HG02852 (cell line): ENCODE results near the gene RBM48.
"Not testable (repeated sequence)": the region's sequence is repeated elsewhere in the genome, so short reads cannot be mapped to it uniquely, and the experiment has no call there.

Experiments used
- ATAC-seq: cut with Tn5 transposase; IDR thresholded peaks from one replicate; pipeline ENCODE4 v1.9.1; 2021; ENCODE audit warnings: mild to moderate bottlenecking, moderate library complexity; ENCODE audit not compliant: unreplicated experiment

The RBM48 gene

GRCh38 chr7:92543542-92543941, 14.9 kb downstream of the RBM48 start:
- not testable (repeated sequence) for ATAC-seq

- not testable (repeated sequence) for ATAC-seq
These were observed 16.5 kb downstream of the RBM48 start for GRCh38 chr7:92545116-92545515.

GRCh38 chr7:92546856-92547497, 18.4 kb downstream of the RBM48 start:
- ATAC-seq = no peak

- ATAC-seq = no peak
These were observed 19.0 kb downstream of the RBM48 start for GRCh38 chr7:92547579-92547978.

GRCh38 chr7:92550194-92550593, 21.6 kb downstream of the RBM48 start:
- ATAC-seq = no peak

- ATAC-seq = no peak
These were observed 28.7 kb downstream of the RBM48 start for GRCh38 chr7:92557249-92557648.

GRCh38 chr7:92557808-92558362, 29.3 kb downstream of the RBM48 start:
- no peak for ATAC-seq

GRCh38 chr7:92560602-92561001, 32.0 kb downstream of the RBM48 start:
- ATAC-seq = no peak

- no peak for ATAC-seq
These were observed 34.8 kb downstream of the RBM48 start for GRCh38 chr7:92563345-92563744.

- ATAC-seq = no peak
These were observed 38.9 kb downstream of the RBM48 start for GRCh38 chr7:92567460-92567859.

- no peak for ATAC-seq
These were observed 40.5 kb downstream of the RBM48 start for GRCh38 chr7:92569137-92569536.

- ATAC-seq = no peak
These were observed 47.7 kb downstream of the RBM48 start for GRCh38 chr7:92576296-92576695.

GRCh38 chr7:92582948-92583347, 54.4 kb downstream of the RBM48 start:
- no peak for ATAC-seq

- ATAC-seq = no peak
These were observed 56.4 kb downstream of the RBM48 start for GRCh38 chr7:92584953-92585352.

GRCh38 chr7:92586403-92586802, 57.8 kb downstream of the RBM48 start:
- ATAC-seq = no peak

GRCh38 chr7:92586841-92587240, 58.2 kb downstream of the RBM48 start:
- no peak for ATAC-seq
